BJ (cell line): Measurements from ENCODE around the gene C19orf85. TPM values are rescaled to one million over a fixed set of nuclear protein-coding genes. Genes with fewer than 3 reads are reported as not detected.
A peak's percentile ranks its signal among the peaks of the same experiment; 100 is the strongest.

Source experiments
- CTCF ChIA-PET: fragments of 350-600 bp; formaldehyde crosslinking; extraction: SDS; loops from one replicate; lab custom pipeline; 2021; ENCODE audit warnings: antibody characterized with exemption, inconsistent platforms; lab: Yijun Ruan, JAX
- POLR2A ChIA-PET: fragments of 300-600 bp; sonication (Branson Sonifier 250); formaldehyde crosslinking; extraction: SDS; loops from one replicate; lab custom pipeline; 2021; ENCODE audit warnings: antibody characterized with exemption; lab: Charles Lee
- DNase-seq: peaks from one replicate; pipeline ENCODE4 v3.0.0-alpha.2; 2011; ENCODE audit warnings: low read depth
- H3K27me3 ChIP-seq: 2 replicates; pipeline ENCODE4 v1.6.0; 2011; ENCODE audit warnings: low read length; ENCODE audit not compliant: control insufficient read depth, insufficient read depth
- H3K36me3 ChIP-seq: 2 replicates; pipeline ENCODE4 v1.5.1; 2011; ENCODE audit warnings: low read length; ENCODE audit not compliant: control insufficient read depth, insufficient read depth
- H3K4me3 ChIP-seq: 2 replicates; pipeline ENCODE4 v1.5.1; 2011; ENCODE audit warnings: low read depth, mild to moderate bottlenecking, control low read depth, low read length
- polyA plus RNA-seq: library from polyadenylated mRNA; depleted of rRNA; stranded (reverse); fragments of >200 nt; gene quantifications from 2 replicates; pipeline ENCODE4 v1.2.3, GENCODE V29; 2011
- TF ChIP-seq, protein P1 (sequence below): IDR thresholded peaks from 2 replicates; pipeline ENCODE4 v1.5.1; 2011; ENCODE audit warnings: low read depth, mild to moderate bottlenecking, control low read depth, inconsistent platforms, low read length, moderate library complexity; ENCODE audit not compliant: insufficient read depth

C19orf85 gene
- polyA plus RNA-seq, 1 experiment: not detected

- TF ChIP-seq, protein P1, sequence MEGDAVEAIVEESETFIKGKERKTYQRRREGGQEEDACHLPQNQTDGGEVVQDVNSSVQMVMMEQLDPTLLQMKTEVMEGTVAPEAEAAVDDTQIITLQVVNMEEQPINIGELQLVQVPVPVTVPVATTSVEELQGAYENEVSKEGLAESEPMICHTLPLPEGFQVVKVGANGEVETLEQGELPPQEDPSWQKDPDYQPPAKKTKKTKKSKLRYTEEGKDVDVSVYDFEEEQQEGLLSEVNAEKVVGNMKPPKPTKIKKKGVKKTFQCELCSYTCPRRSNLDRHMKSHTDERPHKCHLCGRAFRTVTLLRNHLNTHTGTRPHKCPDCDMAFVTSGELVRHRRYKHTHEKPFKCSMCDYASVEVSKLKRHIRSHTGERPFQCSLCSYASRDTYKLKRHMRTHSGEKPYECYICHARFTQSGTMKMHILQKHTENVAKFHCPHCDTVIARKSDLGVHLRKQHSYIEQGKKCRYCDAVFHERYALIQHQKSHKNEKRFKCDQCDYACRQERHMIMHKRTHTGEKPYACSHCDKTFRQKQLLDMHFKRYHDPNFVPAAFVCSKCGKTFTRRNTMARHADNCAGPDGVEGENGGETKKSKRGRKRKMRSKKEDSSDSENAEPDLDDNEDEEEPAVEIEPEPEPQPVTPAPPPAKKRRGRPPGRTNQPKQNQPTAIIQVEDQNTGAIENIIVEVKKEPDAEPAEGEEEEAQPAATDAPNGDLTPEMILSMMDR: peak; percentile 82
- POLR2A ChIA-PET: interaction anchor here (1.0 kb wide), 1 partner anchor 20 kb away, joined by 5 read pairs; the partner anchor contains the start of gene SSC5D
- no peak for DNase-seq
- H3K27me3 ChIP-seq: no peaks in the 10 kb centered on the region
- CTCF ChIA-PET: interaction anchor here (0.6 to 4.9 kb wide), 45 partner anchors 8 to 331 kb away, joined by 3 to 100 read pairs (median 4); partner anchors contain the start of genes FIZ1, NAT14, SSC5D and TMEM238
- H3K36me3 ChIP-seq: no peaks in the 10 kb centered on the region
- no peak overlapping the region for H3K4me3 ChIP-seq
Measured at GRCh38 chr19:55467236-55468053, 2.9 kb upstream of the C19orf85 start.

GRCh38 chr19:55466241-55466614 lies 1.7 kb upstream of the C19orf85 start:
- DNase-seq: no peak
- ChIA-PET POLR2A (interaction anchor here (0.7 kb wide), 1 partner anchor 38 kb away, joined by 4 read pairs; no protein-coding TSS in a partner anchor), CTCF (interaction anchor here (1.5 to 4.9 kb wide), 10 partner anchors 11 to 166 kb away, joined by 3 to 100 read pairs (median 18); partner anchors contain the start of genes SSC5D, ZNF628 and ZNF865)
- H3K4me3 ChIP-seq: no peak overlapping the region
- H3K27me3 ChIP-seq: no peaks in the 10 kb centered on the region
- TF ChIP-seq, protein P1: no peak
- H3K36me3 ChIP-seq: no peaks in the 10 kb centered on the region

DNA sequence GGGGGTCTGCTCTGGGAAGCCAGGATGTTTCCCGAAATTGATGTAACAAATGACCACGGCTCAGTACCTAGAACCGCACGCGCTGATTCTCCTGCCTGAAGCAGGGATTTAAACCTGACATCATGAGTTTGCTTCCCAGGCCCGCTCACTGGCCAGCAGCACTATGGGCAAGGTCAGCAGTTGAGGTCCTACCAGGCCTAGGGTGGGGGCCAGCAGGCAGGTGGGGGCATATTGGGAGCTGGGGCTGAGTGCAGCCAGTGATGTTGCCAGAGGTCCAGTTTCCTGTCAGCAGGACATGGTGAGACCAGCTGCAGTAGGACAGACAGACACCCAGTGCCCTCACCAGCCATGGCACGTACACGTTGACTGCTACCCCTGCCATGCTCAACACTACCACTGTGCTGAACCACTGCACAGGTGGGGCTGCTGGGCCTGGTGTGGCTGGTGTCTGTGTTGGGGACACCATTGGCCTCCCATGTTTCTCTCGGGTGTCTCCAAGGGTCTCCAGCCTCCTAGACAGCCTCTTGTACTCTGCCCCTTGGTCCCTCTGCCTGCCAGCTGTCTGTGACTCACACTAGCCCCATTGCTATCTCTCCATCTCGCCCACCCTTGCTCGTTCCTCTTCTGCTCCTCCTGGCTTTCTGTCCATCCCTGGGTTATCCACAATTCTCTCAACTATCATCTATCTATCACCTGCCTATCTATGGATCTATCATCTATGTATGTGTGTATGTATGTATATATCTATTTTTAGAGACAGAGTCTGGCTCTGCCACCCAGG lies 1.1 kb upstream of the C19orf85 start:
- POLR2A ChIA-PET: no interaction called here
- no peaks in the 10 kb centered on the region for H3K36me3 ChIP-seq
- TF ChIP-seq, protein P1: no peak
- H3K4me3 ChIP-seq: no peak overlapping the region
- no peak for DNase-seq
- H3K27me3 ChIP-seq: no peaks in the 10 kb centered on the region
- CTCF ChIA-PET: interaction anchor here (1.8 to 4.9 kb wide), 7 partner anchors 11 to 167 kb away, joined by 4 to 100 read pairs (median 23); partner anchors contain the start of genes ZNF628 and ZNF865

DNA sequence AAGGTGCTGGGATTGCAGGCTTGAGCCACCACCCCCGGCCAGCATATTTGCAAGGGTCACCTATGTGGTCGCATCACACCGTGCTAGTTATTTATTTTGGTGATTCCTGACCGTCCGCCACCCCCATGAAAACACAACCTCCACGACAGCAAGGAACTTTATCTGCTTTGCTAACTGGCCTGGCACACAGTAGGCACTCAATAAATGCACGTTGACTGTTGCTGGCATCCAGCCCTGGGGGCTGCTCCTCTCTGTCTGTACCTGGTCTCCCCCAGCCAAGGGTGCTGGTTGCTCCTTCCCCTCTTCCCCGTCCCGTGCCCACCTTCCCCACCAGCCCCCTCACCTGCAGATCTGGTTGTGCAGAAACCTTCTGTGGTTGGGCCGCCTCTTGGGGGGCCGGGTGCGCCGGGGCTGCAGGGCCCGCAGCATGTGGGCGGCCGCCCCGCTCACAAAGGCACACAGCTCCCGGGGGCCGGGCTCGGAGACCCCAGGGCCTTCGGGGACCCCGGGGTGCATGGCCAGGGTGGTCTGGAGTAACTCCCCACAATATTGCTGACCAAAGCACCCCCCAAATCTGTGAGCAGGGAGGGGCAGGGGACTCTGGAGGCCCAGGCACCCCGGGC lies 401 bp downstream of the C19orf85 start:
- H3K4me3 ChIP-seq: no peak overlapping the region
- ChIA-PET POLR2A (no interaction called here), CTCF (interaction anchor here (1.5 kb wide), 1 partner anchor 39 kb away, joined by 5 read pairs; no protein-coding TSS in a partner anchor)
- H3K27me3 ChIP-seq: no peaks in the 10 kb centered on the region
- TF ChIP-seq, protein P1: no peak
- no peaks in the 10 kb centered on the region for H3K36me3 ChIP-seq
- DNase-seq: no peak
